HCT116 (cell line): Measurements from ENCODE around the gene IQCH. TPM values are rescaled to one million over a fixed set of nuclear protein-coding genes. Genes with fewer than 3 reads are reported as not detected.
"Not testable (repeated sequence)": the region's sequence is repeated elsewhere in the genome, so short reads cannot be mapped to it uniquely, and the experiment has no call there.

Experiments
- ATAC-seq: fragments of 200-7000 bp; cut with Tn5 transposase; 2 replicates; pipeline ENCODE4 v1.9.1; 2020; ENCODE audit warnings: mild to moderate bottlenecking, moderate library complexity
- BruUV-seq: library from RNA; stranded (reverse); fragments of 400-500 nt; replicated peaks from 2 replicates; lab custom pipeline; 2021; lab: Mats Ljungman, UMichigan
- CTCF ChIA-PET: fragments of 300-600 bp; sonication (Branson Sonifier 250); formaldehyde crosslinking; loops from one replicate; lab custom pipeline; 2021; ENCODE audit warnings: antibody characterized with exemption; lab: Charles Lee
- POLR2A ChIA-PET: fragments of 300-600, 350-600 bp; sonication (Branson Sonifier 250); formaldehyde crosslinking; loops from one replicate; lab custom pipeline; 2021; ENCODE audit warnings: antibody characterized with exemption; lab: Charles Lee
- RAD21 ChIA-PET, 2 experiments: fragments of 300-600 bp; sonication (Branson Sonifier 250); formaldehyde crosslinking; loops; one replicate each; lab custom pipeline; 2023; ENCODE audit warnings: low total read pairs in 2 of 2; ENCODE audit not compliant: uncharacterized antibody in 2 of 2, unreplicated experiment in 2 of 2, low non-redundant PET in 1 of 2; lab: Charles Lee
- DNase-seq: peaks from one replicate; pipeline ENCODE4 v3.0.0-alpha.2; 2010; ENCODE audit warnings: low read depth, low spot score
- H2AFZ ChIP-seq: fragments of 200-600 bp; shearing (Covaris generic), sonication (generic); 2 replicates; pipeline ENCODE4 v1.6.1; 2017; ENCODE audit warnings: low read depth, mixed run types, mixed read lengths, antibody characterized with exemption, low read length; ENCODE audit not compliant: poor library complexity, severe bottlenecking
- H3K27ac ChIP-seq: 2 replicates; pipeline ENCODE4 v1.5.1; 2012; ENCODE audit warnings: low read depth, low read length
- H3K27me3 ChIP-seq: fragments of 200-600 bp; sonication (generic); 2 replicates; pipeline ENCODE4 v1.6.1; 2016; ENCODE audit warnings: mixed run types, low read length, mixed read lengths; ENCODE audit not compliant: insufficient read depth
- H3K36me3 ChIP-seq, 2 experiments: fragments of 200-500 bp in 1 of 2; fragments of 200-600 bp in 1 of 2; sonication (Bioruptor generic) in 1 of 2; sonication (generic) in 1 of 2; 2 replicates each; pipeline versions ENCODE4 v1.5.1 to v1.6.1; 2014 to 2016; ENCODE audit warnings: low read length in 2 of 2, inconsistent platforms in 1 of 2, mixed read lengths in 1 of 2, mixed run types in 1 of 2; ENCODE audit not compliant: insufficient read depth in 2 of 2, control insufficient read depth in 1 of 2
- H3K4me1 ChIP-seq, 2 experiments: fragments of 200-600 bp in 1 of 2; sonication (generic) in 1 of 2; 2 replicates each; pipeline versions ENCODE4 v1.5.1 to v1.6.1; 2012 to 2017; ENCODE audit warnings: low read length in 2 of 2, inconsistent platforms in 1 of 2, mild to moderate bottlenecking in 1 of 2, mixed read lengths in 1 of 2, mixed run types in 1 of 2, moderate library complexity in 1 of 2; ENCODE audit not compliant: insufficient read depth in 2 of 2, control insufficient read depth in 1 of 2
- H3K4me2 ChIP-seq: fragments of 200-600 bp; sonication (generic); 2 replicates; pipeline ENCODE4 v1.6.1; 2017; ENCODE audit warnings: mixed run types, low read length, mixed read lengths
- H3K4me3 ChIP-seq, 2 experiments: fragments of 200-600 bp in 1 of 2; sonication (generic) in 1 of 2; replicated peaks in 1 of 2; 2 replicates each; pipeline ENCODE4 v1.5.1; 2011 to 2016; ENCODE audit warnings: low read length in 2 of 2, control low read depth in 1 of 2, low read depth in 1 of 2, mild to moderate bottlenecking in 1 of 2, mixed read lengths in 1 of 2, mixed run types in 1 of 2
- H3K79me2 ChIP-seq: fragments of 200-600 bp; sonication (generic); 2 replicates; pipeline ENCODE4 v1.6.1; 2017; ENCODE audit warnings: mild to moderate bottlenecking, mixed run types, low read length, moderate library complexity, mixed read lengths; ENCODE audit not compliant: insufficient read depth
- H3K9ac ChIP-seq: fragments of 200-600 bp; sonication (generic); 2 replicates; pipeline ENCODE4 v1.6.1; 2016; ENCODE audit warnings: low read length, mixed read lengths
- H3K9me2 ChIP-seq: fragments of 200-600 bp; sonication (generic), shearing (Covaris generic); 2 replicates; pipeline ENCODE4 v1.6.1; 2017; ENCODE audit warnings: mixed run types, mild to moderate bottlenecking, moderate library complexity; ENCODE audit not compliant: insufficient read depth
- H3K9me3 ChIP-seq, 2 experiments: fragments of 200-500 bp in 1 of 2; fragments of 200-600 bp in 1 of 2; sonication (Bioruptor generic) in 1 of 2; sonication (generic) in 1 of 2; 2 replicates each; pipeline ENCODE4 v1.6.1; 2014 to 2017; ENCODE audit warnings: low read length in 2 of 2, mixed read lengths in 2 of 2, inconsistent platforms in 1 of 2, low read depth in 1 of 2, mild to moderate bottlenecking in 1 of 2, mixed run types in 1 of 2, moderate library complexity in 1 of 2; ENCODE audit not compliant: control insufficient read depth in 1 of 2, insufficient read depth in 1 of 2
- H4K20me1 ChIP-seq: fragments of 200-600 bp; sonication (generic), shearing (Covaris generic); 2 replicates; pipeline ENCODE4 v1.6.1; 2017; ENCODE audit warnings: mixed run types, mild to moderate bottlenecking, moderate library complexity; ENCODE audit not compliant: insufficient read depth
- CBX3 ChIP-seq: IDR thresholded peaks from 2 replicates; pipeline ENCODE4 v1.6.1; 2012; ENCODE audit warnings: low read depth
- JUND ChIP-seq: IDR thresholded peaks from 2 replicates; pipeline ENCODE4 v1.6.1; 2012
- POLR2AphosphoS5 ChIP-seq: IDR thresholded peaks from 2 replicates; pipeline ENCODE4 v1.6.1; 2011; ENCODE audit warnings: mild to moderate bottlenecking, low read depth, low read length, moderate library complexity
- RAD21 ChIP-seq: IDR thresholded peaks from 2 replicates; pipeline ENCODE4 v1.6.1; 2012; ENCODE audit warnings: low read depth, mild to moderate bottlenecking
- SIN3A ChIP-seq: IDR thresholded peaks from 2 replicates; pipeline ENCODE4 v1.6.1; 2012; ENCODE audit warnings: low read depth
- ZFX ChIP-seq: fragments of 450-650 bp; IDR thresholded peaks from 2 replicates; pipeline ENCODE4 v1.6.1; 2017
- intact Hi-C: fragments of 100-400 bp; cut with micrococcal nuclease; formaldehyde crosslinking; loops from 2 replicates; pipeline ENCODE4 v1.10.0; 2022
- total RNA-seq: library from RNA; stranded (reverse); gene quantifications from one replicate; pipeline ENCODE4 v1.2.1, GENCODE V29; 2021; ENCODE audit not compliant: unreplicated experiment
- TF ChIP-seq, protein P1 (sequence below): IDR thresholded peaks from 2 replicates; pipeline ENCODE4 v1.6.1; 2012
- TF ChIP-seq, protein P2 (sequence below), 3 experiments: fragments of 200-600 bp in 1 of 3; sonication (generic) in 1 of 3; IDR thresholded peaks in 2 of 3; conservative IDR thresholded peaks in 1 of 3; 2 replicates each; pipeline ENCODE4 v1.5.1; 2012 to 2017; ENCODE audit warnings: low read depth in 2 of 3, low read length in 2 of 3, antibody characterized with exemption in 1 of 3, borderline replicate concordance in 1 of 3, control low read depth in 1 of 3, mild to moderate bottlenecking in 1 of 3, mixed read lengths in 1 of 3, mixed run types in 1 of 3, moderate library complexity in 1 of 3; ENCODE audit not compliant: insufficient read depth in 1 of 3

Gene IQCH
- total RNA-seq, 1 experiment from 2014 or later, result 4.6 TPM

DNA sequence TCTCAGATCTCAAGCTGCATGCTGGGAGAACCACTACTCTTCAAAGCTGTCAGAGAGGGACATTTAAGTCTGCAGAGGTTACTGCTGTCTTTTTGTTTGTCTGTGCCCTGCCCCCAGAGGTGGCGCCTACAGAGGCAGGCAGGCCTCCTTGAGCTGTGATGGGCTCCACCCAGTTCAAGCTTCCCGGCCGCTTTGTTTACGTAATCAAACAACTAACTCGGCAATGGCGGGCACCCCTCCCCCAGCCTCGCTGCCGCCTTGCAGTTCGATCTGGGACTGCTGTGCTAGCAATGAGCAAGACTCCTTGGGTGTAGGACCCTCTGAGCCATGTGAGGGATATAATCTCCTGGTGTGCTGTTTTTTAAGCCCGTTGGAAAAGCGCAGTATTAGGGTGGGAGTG, 199.1 kb downstream of the IQCH start:
- POLR2A ChIA-PET, RAD21 ChIA-PET, H2AFZ ChIP-seq, H3K4me2 ChIP-seq, H3K79me2 ChIP-seq, BruUV-seq, H3K9me2 ChIP-seq, CTCF ChIA-PET, H3K9ac ChIP-seq, H3K27me3 ChIP-seq, H4K20me1 ChIP-seq, intact Hi-C loops, H3K27ac ChIP-seq, H3K36me3 ChIP-seq, H3K4me3 ChIP-seq, DNase-seq, H3K4me1 ChIP-seq, ATAC-seq, H3K9me3 ChIP-seq: not testable (repeated sequence)

DNA sequence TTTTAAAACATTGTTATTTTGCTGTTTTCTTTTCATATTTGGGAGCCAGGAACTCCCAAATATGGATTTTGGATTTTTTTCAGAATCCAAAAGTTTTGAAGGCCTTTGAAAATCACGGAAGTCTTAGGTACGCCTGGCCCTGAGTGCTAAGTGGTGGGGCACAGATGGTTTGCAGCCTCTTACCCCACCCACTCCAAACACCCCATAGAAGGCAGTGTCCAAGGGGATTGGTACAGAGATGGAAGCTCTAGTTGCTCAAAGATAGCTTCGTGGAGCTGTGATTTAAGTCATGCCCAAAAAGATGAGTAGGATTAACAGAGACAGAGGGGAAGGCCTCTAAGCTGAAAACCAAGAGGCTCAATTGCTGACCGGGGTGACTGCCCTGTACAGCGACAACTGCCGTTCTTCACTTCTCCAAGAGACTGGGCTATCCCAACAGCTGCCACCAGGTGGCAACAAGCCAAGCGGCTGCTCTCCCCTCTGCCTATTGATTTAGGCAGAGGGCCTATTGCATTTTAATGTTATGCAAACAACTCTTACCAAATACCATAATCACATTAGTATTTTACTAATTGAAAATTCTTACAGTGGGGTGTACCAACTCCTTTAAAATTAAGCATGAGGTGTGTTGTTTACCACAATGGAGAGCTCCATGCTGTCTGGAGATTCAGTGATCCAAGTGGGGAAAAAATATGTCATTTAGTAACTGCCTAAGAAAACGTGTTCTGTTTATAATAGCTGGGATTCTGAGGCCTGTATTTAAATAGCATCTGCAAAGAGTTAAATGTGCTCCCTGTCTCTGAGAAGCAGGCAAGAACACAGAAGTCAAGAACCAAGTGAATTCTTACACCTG, 202.3 kb downstream of the IQCH start:
- H3K4me1 ChIP-seq, result no peaks in the 10 kb centered on the region
- no TSS peak for BruUV-seq
- intact Hi-C loops, result loop anchor here (1.0 kb wide), 1 partner anchor 379 kb away; no protein-coding TSS in a partner anchor
- ChIA-PET CTCF (interaction anchor here (0.8 to 2.5 kb wide), 10 partner anchors 9 to 510 kb away, joined by 3 to 10 read pairs (median 3); no protein-coding TSS in a partner anchor), POLR2A (no interaction called here), RAD21 (no interaction called here)
- H3K27me3 ChIP-seq, result no peaks in the 10 kb centered on the region
- TF ChIP-seq ZFX (no peak), CBX3 (no peak), POLR2AphosphoS5 (no peak), SIN3A (no peak), JUND (no peak), RAD21 (peak; percentile 75)
- TF ChIP-seq, protein P1, sequence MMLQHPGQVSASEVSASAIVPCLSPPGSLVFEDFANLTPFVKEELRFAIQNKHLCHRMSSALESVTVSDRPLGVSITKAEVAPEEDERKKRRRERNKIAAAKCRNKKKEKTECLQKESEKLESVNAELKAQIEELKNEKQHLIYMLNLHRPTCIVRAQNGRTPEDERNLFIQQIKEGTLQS, result no peak
- TF ChIP-seq, protein P2, sequence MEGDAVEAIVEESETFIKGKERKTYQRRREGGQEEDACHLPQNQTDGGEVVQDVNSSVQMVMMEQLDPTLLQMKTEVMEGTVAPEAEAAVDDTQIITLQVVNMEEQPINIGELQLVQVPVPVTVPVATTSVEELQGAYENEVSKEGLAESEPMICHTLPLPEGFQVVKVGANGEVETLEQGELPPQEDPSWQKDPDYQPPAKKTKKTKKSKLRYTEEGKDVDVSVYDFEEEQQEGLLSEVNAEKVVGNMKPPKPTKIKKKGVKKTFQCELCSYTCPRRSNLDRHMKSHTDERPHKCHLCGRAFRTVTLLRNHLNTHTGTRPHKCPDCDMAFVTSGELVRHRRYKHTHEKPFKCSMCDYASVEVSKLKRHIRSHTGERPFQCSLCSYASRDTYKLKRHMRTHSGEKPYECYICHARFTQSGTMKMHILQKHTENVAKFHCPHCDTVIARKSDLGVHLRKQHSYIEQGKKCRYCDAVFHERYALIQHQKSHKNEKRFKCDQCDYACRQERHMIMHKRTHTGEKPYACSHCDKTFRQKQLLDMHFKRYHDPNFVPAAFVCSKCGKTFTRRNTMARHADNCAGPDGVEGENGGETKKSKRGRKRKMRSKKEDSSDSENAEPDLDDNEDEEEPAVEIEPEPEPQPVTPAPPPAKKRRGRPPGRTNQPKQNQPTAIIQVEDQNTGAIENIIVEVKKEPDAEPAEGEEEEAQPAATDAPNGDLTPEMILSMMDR (IDR thresholded peaks at IDR 0.05 in 2 of 3, conservative IDR thresholded peaks at IDR 0.05 in 1 of 3; ENCODE audit: borderline replicate concordance in 1 of 3, insufficient read depth in 1 of 3, low read depth in 2 of 3, low read length in 2 of 3), result peak; percentile 71 to 95 (median 93)
- H2AFZ ChIP-seq, result no peak overlapping the region
- no peak overlapping the region for H3K9ac ChIP-seq
- H3K27ac ChIP-seq, result no peak overlapping the region
- H3K9me3 ChIP-seq, result no peaks in the 10 kb centered on the region
- H4K20me1 ChIP-seq, result no peaks in the 10 kb centered on the region
- H3K79me2 ChIP-seq, result no peaks in the 10 kb centered on the region
- ATAC-seq (peak; percentile 99), DNase-seq (peak; percentile 42)
- H3K4me3 ChIP-seq, result no peak overlapping the region
- H3K4me2 ChIP-seq, result peak overlapping the region; percentile 13; the same call in 1 of the 2 replicates
- no peaks in the 10 kb centered on the region for H3K36me3 ChIP-seq
- H3K9me2 ChIP-seq, result no peaks in the 10 kb centered on the region
